ENCODE data around the gene HES4.
"Not testable (repeated sequence)": the region's sequence is repeated elsewhere in the genome, so short reads cannot be mapped to it uniquely, and the experiment has no call there.

The HES4 gene

DNA sequence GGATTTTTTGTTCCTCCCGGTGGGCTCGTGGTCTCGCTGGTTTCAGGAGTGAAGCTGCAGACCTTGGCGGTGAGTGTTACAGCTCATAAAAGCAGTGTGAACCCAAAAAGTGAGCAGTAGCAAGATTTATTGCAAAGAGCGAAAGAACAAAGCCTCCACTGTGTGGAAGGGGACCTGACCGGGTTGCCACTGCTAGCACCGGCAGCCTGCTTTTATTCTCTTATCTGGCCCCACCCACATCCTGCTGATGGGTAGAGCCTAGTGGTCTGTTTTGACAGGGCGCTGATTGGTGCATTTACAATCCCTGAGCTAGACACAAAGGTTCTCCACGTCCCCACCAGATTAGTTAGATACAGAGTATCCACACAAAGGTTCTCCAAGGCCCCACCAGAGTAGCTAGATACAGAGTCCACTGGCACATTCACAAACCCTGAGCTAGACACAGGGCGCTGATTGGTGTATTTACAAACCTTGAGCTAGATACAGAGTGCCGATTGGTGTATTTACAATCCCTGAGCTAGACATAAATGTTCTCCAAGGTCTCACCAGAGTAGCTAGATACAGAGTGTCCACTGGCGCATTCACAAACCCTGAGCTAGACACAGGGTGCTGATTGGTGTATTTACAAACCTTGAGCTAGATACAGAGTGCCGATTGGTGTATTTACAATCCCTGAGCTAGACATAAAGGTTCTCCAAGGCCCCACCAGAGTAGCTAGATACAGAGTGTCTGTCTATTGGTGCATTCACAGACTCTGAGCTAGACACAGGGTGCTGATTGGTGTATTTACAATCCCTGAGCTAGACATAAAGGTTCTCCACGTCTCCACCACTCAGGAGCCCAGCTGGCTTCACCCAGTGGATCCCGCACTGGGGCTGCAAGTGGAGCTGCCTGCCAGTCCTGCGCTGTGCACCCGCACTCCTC, 17.8 kb upstream of the HES4 start:
- not testable (repeated sequence) for DNase-seq

DNA sequence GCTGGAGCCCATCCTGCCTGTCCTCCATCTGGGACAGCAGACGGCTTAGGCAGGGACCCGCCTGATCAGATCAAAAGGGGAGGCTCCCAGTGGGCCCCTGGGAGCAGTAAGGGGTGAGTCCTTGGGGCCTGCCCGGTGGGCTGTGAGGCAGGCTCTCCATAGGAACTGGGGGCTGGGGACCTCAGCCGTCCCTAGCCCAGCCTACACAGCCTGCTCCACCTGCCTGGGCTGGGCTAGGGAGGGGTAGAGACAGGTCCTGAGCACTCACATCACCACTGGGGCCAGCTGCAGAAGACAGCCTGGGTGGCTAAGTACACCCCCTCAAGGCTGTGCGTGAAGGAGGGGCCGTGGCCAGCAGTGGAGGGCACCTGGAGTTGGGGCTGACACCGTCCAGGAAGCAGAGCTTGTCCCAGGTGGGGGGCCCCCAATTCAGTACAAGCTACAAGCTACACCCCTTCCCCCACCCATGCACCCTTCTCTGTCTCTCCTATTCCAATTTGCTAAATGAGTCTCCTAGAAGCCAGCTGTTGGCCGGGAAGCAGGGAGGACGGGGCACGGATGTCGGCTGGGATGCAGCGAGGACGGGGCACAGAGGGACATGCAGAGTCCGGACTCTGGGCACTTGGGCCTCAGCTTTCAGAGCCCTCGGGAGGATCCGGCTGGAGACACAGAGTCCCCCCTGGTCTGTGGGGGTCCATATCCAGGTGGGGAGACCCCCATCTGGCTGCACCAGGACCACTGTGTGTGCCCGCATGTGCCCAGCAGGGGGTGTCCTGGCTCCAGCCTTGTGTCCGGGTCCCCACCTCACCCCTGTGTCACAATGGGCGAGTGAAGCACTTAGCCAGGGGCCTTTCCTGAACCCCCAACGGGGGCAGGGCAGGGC, 15.1 kb upstream of the HES4 start:
- no peak for DNase-seq

DNA sequence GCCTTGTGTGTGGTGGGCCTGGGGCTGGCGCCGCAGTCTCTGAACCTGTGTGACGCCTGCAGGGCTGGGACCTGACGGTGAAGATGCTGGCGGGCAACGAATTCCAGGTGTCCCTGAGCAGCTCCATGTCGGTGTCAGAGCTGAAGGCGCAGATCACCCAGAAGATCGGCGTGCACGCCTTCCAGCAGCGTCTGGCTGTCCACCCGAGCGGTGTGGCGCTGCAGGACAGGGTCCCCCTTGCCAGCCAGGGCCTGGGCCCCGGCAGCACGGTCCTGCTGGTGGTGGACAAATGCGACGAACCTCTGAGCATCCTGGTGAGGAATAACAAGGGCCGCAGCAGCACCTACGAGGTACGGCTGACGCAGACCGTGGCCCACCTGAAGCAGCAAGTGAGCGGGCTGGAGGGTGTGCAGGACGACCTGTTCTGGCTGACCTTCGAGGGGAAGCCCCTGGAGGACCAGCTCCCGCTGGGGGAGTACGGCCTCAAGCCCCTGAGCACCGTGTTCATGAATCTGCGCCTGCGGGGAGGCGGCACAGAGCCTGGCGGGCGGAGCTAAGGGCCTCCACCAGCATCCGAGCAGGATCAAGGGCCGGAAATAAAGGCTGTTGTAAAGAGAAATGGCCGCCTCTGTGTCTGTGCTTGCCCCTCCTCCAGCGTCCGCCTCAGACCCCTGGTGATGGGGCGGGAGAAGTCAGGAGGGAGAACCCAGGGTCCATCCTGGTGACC, 14.2 kb upstream of the HES4 start:
- DNase-seq = no peak

DNA sequence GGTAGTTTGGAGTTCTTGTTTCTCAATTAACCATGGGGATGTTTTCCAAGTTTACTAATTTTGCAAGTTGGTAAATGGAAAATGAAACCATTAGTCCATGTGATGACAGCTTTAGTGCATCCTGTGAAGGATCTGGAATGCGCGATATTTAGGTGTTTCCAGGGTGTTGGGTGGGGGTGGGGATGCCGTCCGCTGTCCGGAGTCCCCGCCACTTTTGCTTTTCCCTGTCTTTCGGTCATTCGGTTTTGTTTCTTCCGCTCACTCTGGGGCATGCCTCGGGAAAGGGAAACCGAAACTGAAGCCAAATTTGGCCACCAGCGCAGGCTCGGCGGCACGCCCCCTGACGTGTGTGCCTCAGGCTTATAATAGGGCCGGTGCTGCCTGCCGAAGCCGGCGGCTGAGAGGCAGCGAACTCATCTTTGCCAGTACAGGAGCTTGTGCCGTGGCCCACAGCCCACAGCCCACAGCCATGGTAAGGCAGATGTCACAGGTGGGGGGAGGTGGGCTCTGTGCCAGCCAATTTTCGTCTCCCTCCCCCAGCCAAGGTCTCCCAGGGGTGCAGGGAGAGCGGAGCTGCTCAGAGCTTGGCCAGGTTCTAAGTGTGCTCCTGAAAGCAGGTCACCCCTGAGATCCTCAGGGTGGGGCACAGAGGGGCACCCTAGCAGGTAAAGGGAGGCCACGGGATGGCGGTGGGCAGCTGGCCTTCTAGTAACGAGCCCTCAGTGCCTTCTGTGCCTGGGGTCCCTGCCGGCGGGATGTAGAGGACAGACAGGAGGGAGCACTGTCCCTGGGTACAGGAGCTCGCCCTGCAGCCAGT, 13.4 kb upstream of the HES4 start, which contains the start of gene ISG15:
ISG15 (plus strand) TSS at position 393 of the 817 bp plus-strand sequence; CDS start at position 470, 77 bp downstream.
- DNase-seq = peak in 13 of 14 donors; percentile 8 to 84 (median 63)

DNA sequence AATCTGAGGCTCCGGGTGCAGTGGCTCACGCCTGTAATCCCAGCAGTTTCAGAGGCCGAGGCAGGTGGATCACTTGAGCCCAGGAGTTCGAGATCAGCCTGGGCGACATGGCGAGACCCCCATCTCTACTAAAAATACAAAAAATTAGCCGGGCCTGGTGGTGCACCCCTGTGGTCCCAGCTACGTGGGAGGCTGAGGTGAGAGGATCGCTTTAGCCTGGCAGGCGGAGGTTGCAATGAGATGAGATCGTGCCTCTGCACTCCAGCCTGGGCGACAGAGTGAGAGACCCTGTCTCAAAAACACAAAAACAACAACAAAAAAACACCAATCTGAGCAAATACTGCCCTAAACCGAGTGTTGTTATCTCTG, 12.8 kb upstream of the HES4 start:
- not testable (repeated sequence) for DNase-seq

DNA sequence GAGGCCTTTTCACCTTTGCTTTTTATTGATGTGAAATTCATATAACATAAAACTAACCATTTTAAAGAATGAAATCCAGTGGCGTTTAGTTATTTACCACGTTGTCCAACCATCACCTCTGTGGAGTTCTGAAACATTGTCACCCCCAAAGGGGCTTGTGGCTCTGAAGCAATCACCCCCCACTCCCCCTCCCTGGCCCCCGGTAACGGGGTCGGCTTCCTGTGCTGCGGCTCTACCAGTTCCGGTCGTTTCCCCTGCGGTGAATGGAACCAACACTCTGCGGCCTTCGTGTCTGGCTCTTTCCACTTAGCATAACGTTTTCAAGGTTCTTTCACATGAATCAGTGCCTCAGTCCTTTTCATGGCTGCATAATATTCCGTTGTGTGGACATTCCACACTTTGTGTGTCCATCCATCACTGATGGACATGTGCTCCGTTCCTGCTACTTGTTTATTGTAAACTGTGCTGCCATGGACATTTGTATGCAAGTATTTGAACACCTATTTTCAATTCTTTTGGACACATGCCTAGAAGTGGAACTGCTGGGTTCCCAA, 11.6 kb upstream of the HES4 start:
- DNase-seq = no peak

DNA sequence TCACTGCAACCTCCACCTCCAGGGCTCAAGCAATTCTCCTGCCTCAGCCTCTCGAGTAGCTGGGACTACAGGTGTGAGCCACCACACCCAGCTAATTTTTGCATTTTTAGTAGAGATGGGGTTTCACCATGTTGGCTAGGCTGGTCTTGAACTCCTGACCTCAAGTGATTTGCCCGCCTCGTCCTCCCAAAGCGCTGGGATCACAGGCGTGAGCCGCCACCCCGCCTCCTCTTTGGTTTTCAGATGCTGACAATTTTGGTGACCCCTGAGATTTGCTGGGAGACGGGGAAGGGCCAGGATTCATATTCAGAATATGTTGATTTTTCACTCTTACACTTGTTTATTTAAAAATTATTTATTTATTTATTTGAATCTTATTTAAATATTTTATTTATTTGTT, 10.2 kb upstream of the HES4 start:
- DNase-seq = not testable (repeated sequence)

DNA sequence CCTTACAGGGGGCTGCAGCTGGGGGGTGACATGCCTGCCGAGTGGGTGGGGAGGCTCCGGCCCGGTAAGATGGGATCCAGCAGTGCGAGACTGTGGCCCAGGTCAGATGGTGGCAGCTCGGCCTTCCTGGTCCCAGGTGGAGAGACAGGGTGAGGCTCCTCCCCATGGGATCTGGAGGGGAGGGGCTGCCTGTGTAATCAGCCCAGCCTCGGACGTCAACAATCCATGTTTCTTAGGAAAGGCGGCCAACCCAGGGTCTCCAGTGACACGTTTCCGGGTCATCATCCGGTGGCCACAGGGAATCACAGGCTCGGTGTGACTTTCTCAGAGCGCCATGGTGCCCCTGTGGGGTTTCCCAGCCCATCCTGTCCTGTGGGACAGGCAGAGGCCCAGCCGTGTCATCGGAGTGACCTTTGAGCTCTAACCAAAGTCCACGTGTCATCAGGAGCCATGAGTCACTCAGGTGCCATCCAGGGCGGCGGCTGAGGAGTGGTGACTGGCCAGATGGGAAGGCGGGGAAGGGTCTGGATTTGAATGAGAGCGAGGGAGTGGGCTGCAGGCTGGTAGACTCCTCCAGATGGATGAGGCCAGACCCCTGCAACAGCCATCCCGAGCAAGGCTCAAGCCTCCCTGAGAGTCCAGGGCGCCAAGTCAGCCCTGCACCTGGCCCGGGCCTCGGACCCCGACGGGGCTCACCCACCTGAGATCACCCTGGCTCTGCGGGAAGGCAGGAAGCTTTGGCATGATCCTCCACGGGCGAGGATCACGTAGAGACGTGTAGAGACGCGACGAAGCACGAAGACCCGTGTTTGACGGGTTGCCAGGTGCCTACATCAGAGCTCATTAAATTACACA, 6.6 kb upstream of the HES4 start:
- DNase-seq = no peak

DNA sequence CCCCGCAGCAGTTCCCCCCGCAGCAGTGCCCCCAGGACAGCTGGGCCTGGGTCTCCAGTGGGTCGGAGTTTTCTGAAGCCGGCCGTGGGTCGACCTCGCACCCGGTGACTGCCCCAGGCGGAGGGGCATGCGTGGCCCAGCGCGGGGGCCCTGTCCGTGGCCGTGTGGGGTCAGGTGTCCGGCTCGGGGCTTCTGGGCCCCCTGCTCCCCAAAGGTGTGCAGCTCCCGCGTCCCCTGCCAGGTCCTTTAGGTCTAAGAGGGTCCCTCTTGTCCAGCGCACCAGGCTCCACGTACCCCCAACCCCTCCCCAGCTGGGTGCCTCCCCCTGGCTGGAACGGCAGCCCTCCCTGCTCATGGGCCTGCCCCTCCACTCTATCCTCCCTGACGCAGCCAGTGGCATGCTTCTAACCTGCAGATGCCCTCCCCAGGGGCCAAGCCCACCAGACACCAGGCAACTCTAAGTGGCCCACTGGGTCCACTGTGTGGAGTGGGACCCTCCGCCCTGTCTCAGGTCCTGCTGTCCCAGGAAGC, 5.9 kb upstream of the HES4 start:
- DNase-seq = no peak

DNA sequence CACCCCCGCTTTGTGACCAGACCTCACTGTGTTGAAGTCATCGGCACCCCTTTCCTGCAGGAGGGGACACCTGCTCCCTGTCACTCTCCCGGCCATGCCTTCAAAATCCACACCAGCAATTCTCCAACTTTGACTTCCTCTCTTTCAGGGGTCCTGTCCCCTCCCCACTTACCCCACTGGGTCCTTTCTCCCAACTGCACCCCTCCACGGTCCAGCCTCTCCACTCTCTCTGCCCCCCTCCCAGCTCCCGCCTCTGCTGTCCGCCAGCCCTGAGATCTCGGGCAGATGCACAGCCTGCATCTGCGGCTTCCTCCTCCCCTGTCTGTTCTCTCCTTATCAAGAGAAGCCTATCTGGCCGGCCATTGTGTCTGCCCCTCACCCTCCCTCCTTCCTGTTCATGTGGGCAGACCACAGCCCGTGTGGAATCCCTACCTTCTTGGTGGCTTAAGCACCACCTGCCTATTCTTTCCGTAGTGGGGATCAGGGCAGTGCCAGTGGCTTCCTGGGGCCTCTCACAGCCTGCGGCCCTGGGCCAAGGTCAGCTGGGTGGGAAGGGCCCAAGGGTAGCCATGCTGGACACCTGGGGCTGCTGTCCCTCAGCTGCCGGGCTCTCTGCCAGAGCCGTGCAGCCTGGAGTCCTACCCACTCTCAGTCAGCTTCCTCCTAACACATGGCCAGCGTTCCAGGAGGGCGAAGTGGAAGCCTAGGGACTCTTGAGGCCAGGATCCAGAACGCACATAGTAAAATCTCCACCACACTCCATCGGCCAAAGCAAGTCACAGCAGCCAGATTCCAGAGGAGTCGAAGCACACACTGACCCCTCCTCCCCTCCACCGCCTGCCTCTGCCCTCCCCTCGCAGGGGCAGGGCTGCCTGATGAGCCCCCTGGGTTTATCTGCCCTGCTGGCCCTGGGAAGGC, 5.1 kb upstream of the HES4 start:
- no peak for DNase-seq

DNA sequence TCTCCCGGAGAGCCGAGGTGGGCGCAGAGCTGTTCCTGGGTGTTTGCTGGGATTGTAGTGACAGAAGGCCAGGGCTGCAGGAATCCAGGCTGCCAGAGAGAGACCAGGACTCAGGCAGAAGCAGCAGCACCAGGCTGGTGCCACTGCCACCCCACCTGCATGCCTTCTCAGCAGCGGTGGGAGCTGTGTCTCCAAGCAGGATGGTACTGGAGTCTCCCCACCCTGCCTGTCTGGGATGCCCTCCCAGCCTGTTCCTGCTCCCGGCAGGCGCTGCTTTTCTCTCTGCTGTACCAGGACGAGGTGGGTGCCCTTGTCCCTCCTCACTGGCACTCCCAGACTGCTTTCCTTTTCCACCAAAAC, 4.5 kb upstream of the HES4 start:
- DNase-seq = no peak

DNA sequence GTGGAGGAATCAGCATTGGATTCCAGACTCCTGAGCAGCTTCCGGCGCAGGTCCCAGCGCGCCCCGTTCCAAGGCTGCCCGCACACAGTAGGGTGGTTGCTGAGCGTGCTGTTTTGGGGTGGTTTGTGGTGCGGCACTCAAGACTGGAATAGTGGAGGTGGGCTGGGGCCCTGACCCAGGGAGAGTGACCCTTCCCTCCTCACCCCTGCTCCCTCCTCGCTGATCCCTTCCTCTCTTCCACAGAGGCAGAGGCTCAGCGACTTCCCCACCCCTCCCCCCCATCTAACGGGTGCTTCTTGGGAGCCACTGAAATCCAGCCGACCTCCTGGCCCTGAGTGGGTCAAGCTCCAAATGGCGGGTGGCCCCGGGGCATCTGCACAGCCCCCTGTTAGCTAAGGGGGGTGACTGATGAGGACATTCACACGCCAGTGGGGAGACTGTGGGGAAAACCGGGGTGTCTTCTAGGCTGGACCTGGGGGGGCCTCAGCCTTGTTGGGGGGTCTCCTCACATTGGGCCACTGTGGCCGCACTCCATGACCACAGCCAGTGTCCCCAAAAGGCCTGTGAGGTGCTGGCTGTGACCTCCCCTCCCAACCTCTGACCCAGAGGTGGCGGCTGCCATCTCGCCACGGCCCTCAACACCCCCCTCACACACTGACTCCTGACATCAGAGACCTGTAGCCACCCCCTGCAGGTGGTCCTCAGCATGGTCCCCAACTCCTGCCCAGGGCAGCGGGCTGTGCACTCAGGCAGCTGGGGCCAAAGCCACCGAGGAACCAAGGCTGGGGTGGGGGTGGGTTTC, 3.9 kb upstream of the HES4 start:
- no peak for DNase-seq

DNA sequence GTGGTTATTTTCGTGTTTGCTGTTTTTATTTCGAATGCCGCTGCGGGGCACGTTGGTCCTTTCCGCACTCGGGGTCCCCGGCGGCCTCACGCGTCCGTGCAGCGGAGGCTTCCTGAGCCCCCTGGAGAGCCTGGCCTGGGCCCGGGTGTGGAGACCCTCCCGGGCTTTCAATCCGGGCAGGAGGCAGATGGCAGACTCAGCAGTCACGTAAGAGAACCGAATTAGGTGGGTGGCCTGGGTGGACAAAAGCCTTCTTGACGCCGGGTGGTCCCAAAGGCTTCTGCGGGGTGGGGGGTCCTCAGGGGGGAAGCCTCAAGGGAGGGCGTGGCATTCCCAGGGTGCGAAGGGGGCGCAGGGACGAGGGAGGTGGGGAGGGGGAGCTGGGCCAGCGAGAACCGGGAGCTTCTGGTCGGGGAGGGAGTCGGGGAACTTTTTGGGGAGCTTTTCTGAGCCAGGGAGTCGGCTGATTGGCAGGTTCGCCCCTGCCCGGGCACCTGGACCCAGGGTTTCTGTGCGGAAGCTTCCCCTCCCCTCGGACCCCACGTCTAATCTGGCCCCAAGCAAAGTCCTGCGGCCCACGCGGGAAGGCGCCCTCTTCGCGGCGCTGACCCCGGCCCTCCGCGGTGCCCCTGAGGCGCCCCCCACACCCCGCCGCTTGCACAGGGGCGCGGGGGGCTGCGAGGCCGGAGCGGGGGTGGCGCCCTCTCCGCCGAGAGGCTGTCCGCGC, 1.3 kb upstream of the HES4 start:
- DNase-seq = no peak

DNA sequence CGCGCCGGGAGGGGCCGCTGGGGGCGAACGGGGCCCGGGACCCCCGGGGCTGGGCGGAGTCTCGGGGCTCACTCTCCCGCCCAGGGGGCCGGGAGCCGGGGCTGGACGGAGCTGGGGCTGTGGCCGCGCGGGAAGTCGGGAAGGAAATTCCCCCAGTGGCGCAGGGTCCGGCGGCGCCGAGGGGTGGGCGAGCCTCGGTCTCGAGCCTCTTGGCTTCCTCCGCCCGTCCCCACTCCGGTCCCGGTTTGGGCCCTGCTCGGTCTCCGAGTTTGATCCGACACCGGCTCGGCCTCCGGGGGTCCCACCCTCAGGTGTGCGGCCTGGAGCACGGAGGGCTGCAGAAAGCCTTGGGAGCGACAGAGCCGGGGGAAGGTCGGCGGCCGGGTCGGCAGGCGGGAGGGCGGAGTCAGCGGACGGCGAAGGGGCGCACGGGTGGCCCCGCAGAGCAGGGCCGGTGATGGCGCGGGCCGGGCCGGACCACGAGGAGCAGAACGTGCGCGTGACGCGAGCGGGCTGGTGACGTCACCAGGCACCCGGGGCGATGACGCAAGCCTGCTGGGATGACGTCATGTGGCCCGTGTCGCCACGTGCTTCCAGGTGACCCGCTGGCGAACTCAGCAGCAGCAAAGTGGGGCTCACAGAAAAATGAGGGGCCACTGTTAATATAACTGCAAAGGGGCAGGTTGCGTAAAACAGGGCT, 610 bp upstream of the HES4 start:
- peak in 9 of 14 donors; percentile 9 to 75 (median 29) for DNase-seq

DNA sequence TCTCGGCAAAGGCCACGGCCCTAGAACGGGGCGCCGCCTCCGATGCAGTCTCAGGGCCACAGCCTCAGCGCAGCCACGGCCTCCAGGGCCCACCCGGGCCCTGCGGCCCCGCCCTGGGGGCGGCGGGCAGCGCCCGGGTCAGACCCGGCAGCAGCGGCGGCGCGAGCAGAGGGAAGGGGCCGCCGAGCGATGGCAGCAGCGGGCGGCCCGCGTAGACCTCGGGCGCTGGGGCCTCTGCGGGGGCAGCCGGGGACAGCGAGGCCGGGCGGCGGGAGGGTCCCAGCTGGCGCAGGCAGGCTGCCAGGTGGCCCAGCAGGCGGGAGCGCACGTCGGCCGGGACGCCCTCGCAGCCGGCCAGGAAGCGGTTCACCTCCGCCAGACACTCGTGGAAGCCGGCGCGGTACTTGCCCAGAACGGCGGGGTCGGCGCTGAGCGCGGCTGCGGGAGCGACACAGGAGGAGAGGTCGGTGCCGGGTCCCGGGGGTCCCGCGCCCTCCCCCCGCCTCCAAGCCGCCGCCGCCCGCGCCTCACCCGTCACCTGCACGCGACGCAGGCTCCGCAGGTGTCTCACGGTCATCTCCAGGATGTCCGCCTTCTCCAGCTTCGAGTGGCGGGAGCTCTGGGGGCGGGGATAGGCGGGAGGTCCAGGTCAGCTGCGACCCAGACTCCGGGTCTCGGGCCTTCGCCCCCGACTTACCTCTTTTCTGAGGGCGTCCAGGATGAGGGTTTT, 737 bp downstream of the HES4 start:
- DNase-seq = no peak

DNA sequence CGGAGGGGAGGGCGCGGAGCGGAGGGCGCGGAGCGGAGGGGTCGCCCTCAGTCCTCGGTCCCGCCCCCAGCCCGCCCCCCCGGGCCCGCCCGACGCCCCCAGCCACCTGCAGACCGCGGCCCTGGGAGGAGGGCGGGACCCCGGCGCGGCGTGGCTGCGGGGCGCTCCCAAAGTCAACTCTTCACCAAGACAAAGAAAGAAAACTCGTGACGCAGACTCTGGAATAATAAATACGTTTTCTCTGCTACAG, 1.2 kb downstream of the HES4 start:
- no peak for DNase-seq

Measured in C1 segment of cervical spinal cord (tissue), 14 donors.